ENCODE results near the gene PAM. TPM values are rescaled to one million over a fixed set of nuclear protein-coding genes. Genes with fewer than 3 reads are reported as not detected.

The PAM gene
- total and polyA plus RNA-seq, 11 donors = 569 to 1,548 (median 1,087) TPM

DNA sequence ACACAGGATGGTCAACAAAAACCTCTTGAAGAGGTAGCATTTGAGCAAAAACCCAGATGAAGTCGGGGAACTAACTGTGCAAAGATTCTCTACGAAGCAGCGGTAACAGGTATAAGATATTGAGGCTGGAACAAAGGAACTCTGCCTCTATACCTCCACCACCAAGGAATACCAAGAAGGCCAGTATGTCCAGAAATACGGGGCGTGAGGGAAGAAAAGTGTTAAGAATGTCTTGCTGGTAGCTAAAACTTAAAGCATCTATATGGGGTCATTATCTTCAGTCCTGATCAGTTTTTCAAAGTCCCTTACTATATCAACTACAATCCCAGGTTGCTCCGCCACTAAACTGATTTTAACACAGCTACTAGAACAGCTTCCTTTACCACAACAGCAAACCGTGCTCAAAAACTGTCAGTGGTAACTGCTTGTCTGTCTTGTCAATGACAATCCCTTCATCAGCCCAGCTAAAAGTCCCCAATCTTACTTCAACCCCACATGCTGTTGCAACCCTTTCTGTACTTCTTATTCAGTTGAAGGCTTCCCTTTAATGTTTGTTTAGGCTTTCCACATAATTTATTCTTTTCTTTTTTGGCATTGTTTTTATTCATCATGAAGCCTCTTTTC lies 9.4 kb downstream of the PAM start:
- 88 to 93% (median 89%) methylated on average over 7 of the region's 7 CpGs for WGBS, 4 donors
- peaks cover 4 to 60% (median 36%) of the 10 kb centered on the region in 12 donors for H3K4me1 ChIP-seq
- intact Hi-C loops (cut with DNase I) = loop anchor here in 1 of 10 donors (10.0 kb wide), 1 partner anchor 360 kb away; the partner anchor contains the start of genes GIN1 and PPIP5K2
- H3K36me3 ChIP-seq = no peaks in the 10 kb centered on the region
- TF ChIP-seq, protein P1, sequence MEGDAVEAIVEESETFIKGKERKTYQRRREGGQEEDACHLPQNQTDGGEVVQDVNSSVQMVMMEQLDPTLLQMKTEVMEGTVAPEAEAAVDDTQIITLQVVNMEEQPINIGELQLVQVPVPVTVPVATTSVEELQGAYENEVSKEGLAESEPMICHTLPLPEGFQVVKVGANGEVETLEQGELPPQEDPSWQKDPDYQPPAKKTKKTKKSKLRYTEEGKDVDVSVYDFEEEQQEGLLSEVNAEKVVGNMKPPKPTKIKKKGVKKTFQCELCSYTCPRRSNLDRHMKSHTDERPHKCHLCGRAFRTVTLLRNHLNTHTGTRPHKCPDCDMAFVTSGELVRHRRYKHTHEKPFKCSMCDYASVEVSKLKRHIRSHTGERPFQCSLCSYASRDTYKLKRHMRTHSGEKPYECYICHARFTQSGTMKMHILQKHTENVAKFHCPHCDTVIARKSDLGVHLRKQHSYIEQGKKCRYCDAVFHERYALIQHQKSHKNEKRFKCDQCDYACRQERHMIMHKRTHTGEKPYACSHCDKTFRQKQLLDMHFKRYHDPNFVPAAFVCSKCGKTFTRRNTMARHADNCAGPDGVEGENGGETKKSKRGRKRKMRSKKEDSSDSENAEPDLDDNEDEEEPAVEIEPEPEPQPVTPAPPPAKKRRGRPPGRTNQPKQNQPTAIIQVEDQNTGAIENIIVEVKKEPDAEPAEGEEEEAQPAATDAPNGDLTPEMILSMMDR (IDR thresholded peaks at IDR 0.05) = no peak
- TF ChIP-seq POLR2A (IDR thresholded peaks at IDR 0.05) = no peak
- H3K27me3 ChIP-seq = no peaks in the 10 kb centered on the region
- peak overlapping the region in 1 of 12 donors; percentile 1 for H3K27ac ChIP-seq
- no peak for ATAC-seq
- H3K9me3 ChIP-seq = no peaks in the 10 kb centered on the region
- DNase-seq = no peak
- no peak overlapping the region for H3K4me3 ChIP-seq

DNA sequence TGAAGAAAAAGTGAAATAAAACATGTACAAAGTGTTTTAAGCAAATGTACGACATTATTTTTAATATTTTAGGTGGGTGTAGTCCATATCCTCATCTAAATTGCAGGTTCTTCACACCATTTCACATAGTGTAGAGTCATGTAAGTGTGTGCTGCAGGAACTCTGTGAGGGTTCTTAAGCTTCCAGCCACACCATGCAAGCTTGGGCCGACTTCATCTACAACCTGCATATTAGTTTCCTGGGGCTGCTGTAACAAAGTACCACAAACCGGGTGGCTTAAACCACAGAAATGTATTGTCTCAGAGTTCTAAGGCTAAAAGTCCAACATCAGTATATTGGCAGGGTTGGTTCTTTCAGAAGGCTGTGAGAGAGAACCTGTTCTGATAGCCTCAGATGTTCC lies 10.2 kb downstream of the PAM start:
- TF ChIP-seq, protein P1 (IDR thresholded peaks at IDR 0.05) = no peak
- TF ChIP-seq POLR2A (IDR thresholded peaks at IDR 0.05) = no peak
- no peaks in the 10 kb centered on the region for H3K9me3 ChIP-seq
- H3K27me3 ChIP-seq = no peaks in the 10 kb centered on the region
- no peaks in the 10 kb centered on the region for H3K36me3 ChIP-seq
- 89 to 96% (median 91%) methylated on average over 3 of the region's 3 CpGs for WGBS, 4 donors
- H3K27ac ChIP-seq = no peak overlapping the region
- intact Hi-C loops (cut with DNase I) = loop anchor here in 1 of 10 donors (10.0 kb wide), 1 partner anchor 359 kb away; the partner anchor contains the start of genes GIN1 and PPIP5K2
- H3K4me3 ChIP-seq = no peak overlapping the region
- DNase-seq (no peak), ATAC-seq (no peak)
- peaks cover 4 to 51% (median 31%) of the 10 kb centered on the region in 12 donors for H3K4me1 ChIP-seq

DNA sequence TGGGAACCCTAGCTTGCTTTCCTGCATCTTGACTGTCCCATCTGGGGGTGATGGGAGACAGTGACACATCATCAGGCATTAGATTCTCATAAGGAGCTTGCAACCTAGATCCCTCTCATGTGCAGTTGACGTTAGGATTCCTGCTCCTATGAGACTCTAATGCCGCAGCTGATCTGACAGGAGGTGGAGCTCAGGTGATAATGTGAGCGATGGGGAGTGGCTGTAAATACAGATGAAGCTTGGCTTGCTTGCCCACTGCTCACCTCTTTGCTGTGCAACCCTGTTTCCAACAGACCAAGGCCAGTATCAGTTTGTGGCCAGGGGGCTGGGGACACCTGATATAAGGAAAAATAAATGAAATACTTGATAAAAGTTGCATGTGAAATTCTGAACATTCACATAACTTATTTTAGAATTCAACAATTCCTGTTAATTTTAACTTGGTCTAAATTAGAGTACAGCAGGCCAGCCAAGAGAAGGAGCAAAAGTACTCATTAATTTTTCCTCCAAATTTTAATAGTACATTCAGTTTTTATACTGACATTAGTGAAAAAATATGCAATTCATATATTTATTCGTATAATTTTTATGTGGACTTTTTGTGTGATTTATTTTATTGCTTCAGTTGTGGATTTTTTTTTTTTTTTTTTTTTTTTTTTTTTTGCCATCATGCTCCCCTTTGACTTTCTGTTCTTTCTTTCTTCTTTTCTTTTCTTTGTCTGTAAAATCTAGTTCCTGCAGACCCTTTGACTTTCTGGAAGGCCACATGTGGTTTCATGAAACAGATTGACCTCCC lies 11.4 kb downstream of the PAM start:
- TF ChIP-seq POLR2A (IDR thresholded peaks at IDR 0.05) = no peak
- TF ChIP-seq, protein P1 (IDR thresholded peaks at IDR 0.05) = no peak
- Histone ChIP-seq H3K27ac (no peak overlapping the region), H3K4me3 (no peak overlapping the region), H3K4me1 (peaks cover 4 to 48% (median 30%) of the 10 kb centered on the region in 12 donors), H3K27me3 (no peaks in the 10 kb centered on the region), H3K36me3 (no peaks in the 10 kb centered on the region), H3K9me3 (no peaks in the 10 kb centered on the region)
- no peak for DNase-seq
- intact Hi-C loops (cut with DNase I) = loop anchor here in 1 of 10 donors (10.0 kb wide), 1 partner anchor 358 kb away; the partner anchor contains the start of genes GIN1 and PPIP5K2
- ATAC-seq = no peak
- WGBS, 4 donors = 90 to 95% (median 92%) methylated on average over 4 of the region's 4 CpGs

DNA sequence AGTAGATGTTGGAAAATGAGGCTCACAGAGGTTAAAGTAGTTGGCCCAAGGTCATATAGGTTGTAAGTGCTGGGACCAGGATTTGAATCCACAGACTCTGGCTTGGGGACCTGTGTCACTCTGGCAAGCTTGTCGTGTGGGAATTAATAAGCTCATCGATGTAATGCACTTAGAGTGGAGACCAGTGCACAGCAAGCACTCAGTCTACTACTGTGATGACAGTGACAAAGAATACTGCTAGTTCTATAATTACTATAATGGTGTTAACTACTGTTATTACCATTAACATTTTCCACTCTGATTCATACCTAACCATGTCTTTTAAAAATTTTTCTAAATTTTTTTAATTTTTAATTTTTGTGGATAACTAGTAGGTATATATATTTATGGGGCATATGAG lies 12.8 kb downstream of the PAM start:
- TF ChIP-seq, protein P1 (IDR thresholded peaks at IDR 0.05) = no peak
- no peak for TF ChIP-seq POLR2A (IDR thresholded peaks at IDR 0.05)
- no peak overlapping the region for H3K27ac ChIP-seq
- intact Hi-C loops (cut with DNase I) = loop anchor here in 1 of 10 donors (10.0 kb wide), 1 partner anchor 357 kb away; the partner anchor contains the start of genes GIN1 and PPIP5K2
- DNase-seq (no peak), ATAC-seq (peak in 2 of 4 donors; percentile 18 to 47)
- H3K4me1 ChIP-seq = peaks cover 0 to 48% (median 29%) of the 10 kb centered on the region in 12 donors
- 81 to 90% (median 85%) methylated on average over 2 of the region's 2 CpGs for WGBS, 4 donors
- H3K36me3 ChIP-seq = no peaks in the 10 kb centered on the region
- H3K4me3 ChIP-seq = no peak overlapping the region
- no peaks in the 10 kb centered on the region for H3K9me3 ChIP-seq
- H3K27me3 ChIP-seq = no peaks in the 10 kb centered on the region

Measured in heart left ventricle (tissue), 16 donors.